B cell (primary cell): ENCODE results near the gene ADGRV1. TPM values are rescaled to one million over a fixed set of nuclear protein-coding genes. Genes with fewer than 3 reads are reported as not detected.

Experiments
- ATAC-seq: fragments of 200-7000 bp; cut with Tn5 transposase; one replicate; pipeline ENCODE4 v1.10.0; 2021; ENCODE audit warnings: low read depth, mild to moderate bottlenecking, moderate number of reproducible peaks, moderate library complexity
- CTCF ChIA-PET: fragments of 350-600 bp; sonication (Branson Sonifier 250); formaldehyde crosslinking; loops from one replicate; lab custom pipeline; 2021; ENCODE audit warnings: antibody characterized with exemption, inconsistent platforms; lab: Charles Lee
- POLR2A ChIA-PET: fragments of 350-600 bp; sonication (Branson Sonifier 250); formaldehyde crosslinking; loops from one replicate; lab custom pipeline; 2021; ENCODE audit warnings: antibody characterized with exemption; lab: Charles Lee
- DNase-seq: peaks from one replicate; pipeline ENCODE4 v3.0.0; 2013
- H2AFZ ChIP-seq: 2 replicates; pipeline ENCODE4 v1.6.1; 2012; ENCODE audit warnings: mild to moderate bottlenecking, low read depth, low read length; ENCODE audit not compliant: insufficient read depth, poor library complexity, severe bottlenecking
- H3K27ac ChIP-seq, 2 donors: 1 replicate in 1 of 2; 2 replicates in 1 of 2; pipeline ENCODE4 v1.5.1; 2012 to 2013; ENCODE audit warnings: low read length in 2 of 2, mild to moderate bottlenecking in 2 of 2, moderate library complexity in 1 of 2
- H3K27me3 ChIP-seq, 4 experiments: fragments of 200-600 bp in 1 of 4; sonication (generic) in 1 of 4; replicated peaks in 1 of 4; 1 replicate in 2 of 4; 2 replicates in 2 of 4; pipeline versions ENCODE4 v1.6.1 to v1.7.0; 2013 to 2016; ENCODE audit warnings: low read length in 3 of 4, mild to moderate bottlenecking in 2 of 4, mixed read lengths in 1 of 4, moderate library complexity in 1 of 4; ENCODE audit not compliant: insufficient read depth in 4 of 4, control insufficient read depth in 3 of 4; ENCODE audit errors: control extremely low read depth in 1 of 4
- H3K36me3 ChIP-seq, 2 experiments: replicated peaks in 1 of 2; 1 replicate in 1 of 2; 2 replicates in 1 of 2; pipeline versions ENCODE4 v1.6.1 to v1.7.1; 2013; ENCODE audit warnings: low read length in 1 of 2; ENCODE audit not compliant: insufficient read depth in 2 of 2, control insufficient read depth in 1 of 2; ENCODE audit errors: control extremely low read depth in 1 of 2, extremely low read depth in 1 of 2
- H3K4me1 ChIP-seq, 2 donors: fragments of 200-600 bp in 1 of 2; sonication (generic) in 1 of 2; 1 replicate in 1 of 2; 2 replicates in 1 of 2; pipeline versions ENCODE4 v1.5.1 to v1.6.1; 2013 to 2017; ENCODE audit warnings: low read length in 2 of 2; ENCODE audit not compliant: control insufficient read depth in 2 of 2, insufficient read depth in 2 of 2
- H3K4me2 ChIP-seq: replicated peaks from 2 replicates; pipeline ENCODE3; 2012; ENCODE audit warnings: mild to moderate bottlenecking, low read depth, low read length; ENCODE audit not compliant: poor library complexity, severe bottlenecking
- H3K4me3 ChIP-seq, 5 experiments: fragments of 200-600 bp in 1 of 5; sonication (generic) in 1 of 5; 1 replicate in 3 of 5; 2 replicates in 2 of 5; pipeline versions ENCODE4 v1.5.1 to v1.7.0; 2011 to 2016; ENCODE audit warnings: low read length in 4 of 5, mild to moderate bottlenecking in 4 of 5, low read depth in 2 of 5, control low read depth in 1 of 5, moderate library complexity in 1 of 5; ENCODE audit not compliant: insufficient read depth in 1 of 5; ENCODE audit errors: control extremely low read depth in 1 of 5, extremely low read depth in 1 of 5
- H3K79me2 ChIP-seq: fragments of 200-600 bp; sonication (generic); one replicate; pipeline ENCODE4 v1.6.0; 2016; ENCODE audit warnings: low read length; ENCODE audit not compliant: control insufficient read depth, insufficient read depth
- H3K9ac ChIP-seq: fragments of 200-600 bp; sonication (generic); 2 replicates; pipeline ENCODE4 v1.6.1; 2017; ENCODE audit warnings: mild to moderate bottlenecking, low read length, moderate library complexity
- H3K9me3 ChIP-seq, 3 donors: one replicate each; pipeline versions ENCODE4 v1.6.1 to v1.7.1; 2013; ENCODE audit warnings: low read length in 2 of 3; ENCODE audit not compliant: control insufficient read depth in 2 of 3, insufficient read depth in 1 of 3; ENCODE audit errors: control extremely low read depth in 1 of 3
- H4K20me1 ChIP-seq: 2 replicates; pipeline ENCODE4 v1.6.0; 2012; ENCODE audit warnings: mild to moderate bottlenecking, low read length; ENCODE audit not compliant: insufficient read depth, control insufficient read depth, poor library complexity, severe bottlenecking
- H3K27ac Mint-ChIP-seq: one replicate; pipeline ENCODE4 v1.8.0; 2021; ENCODE audit warnings: mixed read lengths
- H3K27me3 Mint-ChIP-seq: one replicate; pipeline ENCODE4 v1.8.0; 2021; ENCODE audit warnings: mixed read lengths
- H3K4me1 Mint-ChIP-seq: one replicate; pipeline ENCODE4 v1.8.0; 2021; ENCODE audit warnings: mixed read lengths
- H3K4me3 Mint-ChIP-seq: one replicate; pipeline ENCODE4 v1.8.0; 2021; ENCODE audit warnings: mixed read lengths
- H3K9me3 Mint-ChIP-seq: one replicate; pipeline ENCODE4 v1.8.0; 2022; ENCODE audit warnings: mixed read lengths; ENCODE audit not compliant: insufficient read depth
- EZH2 ChIP-seq: IDR thresholded peaks from 2 replicates; pipeline ENCODE4 v1.6.1; 2012; ENCODE audit warnings: borderline replicate concordance, low read depth, mild to moderate bottlenecking, moderate library complexity, low read length; ENCODE audit not compliant: insufficient read depth, poor library complexity, severe bottlenecking
- WGBS: methylation state at CpG from one replicate; pipeline ENCODE4 v1.1.5; 2013; ENCODE audit warnings: missing lambda C conversion rate; ENCODE audit not compliant: insufficient coverage; 5-methylcytosine and 5-hydroxymethylcytosine counted together
- intact Hi-C: fragments of 100-400 bp; cut with micrococcal nuclease; formaldehyde crosslinking; loops from one replicate; pipeline ENCODE4 v1.10.0; 2022
- polyA plus RNA-seq: library from polyadenylated mRNA; depleted of rRNA; stranded (reverse); fragments of >200 nt; gene quantifications from 2 replicates; pipeline ENCODE4 v1.2.3, GENCODE V29; 2012
- total RNA-seq, 2 donors: library from RNA; stranded (reverse); fragments of 120-200 nt in 1 of 2; gene quantifications; 1 replicate in 1 of 2; 2 replicates in 1 of 2; pipeline versions ENCODE4 v1.2.3 to v1.2.4, GENCODE V29; 2013 to 2022
- TF ChIP-seq, protein P1 (sequence below): fragments of 200-600 bp; IDR thresholded peaks from one replicate; pipeline ENCODE4 v1.8.0; 2022; ENCODE audit warnings: antibody characterized with exemption, mild to moderate bottlenecking

ADGRV1 gene
- total and polyA plus RNA-seq, 2 donors (not counting 1 experiment from before 2014, with no cell fraction given), result 0.07 TPM; not detected in 1

GRCh38 chr5:91127456-91128081, 569.0 kb downstream of the ADGRV1 start:
- Histone ChIP-seq H3K9me3 (no peaks in the 10 kb centered on the region), H3K79me2 (no peaks in the 10 kb centered on the region), H3K4me2 (no peak overlapping the region), H3K4me1 (no peaks in the 10 kb centered on the region), H3K36me3 (no peaks in the 10 kb centered on the region), H3K9ac (no peak overlapping the region), H3K27me3 (no peaks in the 10 kb centered on the region), H2AFZ (no peak overlapping the region), H3K4me3 (no peak overlapping the region), H3K27ac (no peak overlapping the region), H4K20me1 (no peaks in the 10 kb centered on the region)
- peaks cover 7% of the 10 kb centered on the region for H3K27me3 Mint-ChIP-seq
- H3K9me3 Mint-ChIP-seq, result no peaks in the 10 kb centered on the region
- ChIA-PET CTCF (interaction anchor here (0.6 kb wide), 1 partner anchor 284 kb away, joined by 3 read pairs; no protein-coding TSS in a partner anchor), POLR2A (interaction anchor here (0.6 kb wide), 1 partner anchor 195 kb away, joined by 3 read pairs; no protein-coding TSS in a partner anchor)
- DNase-seq (no peak), ATAC-seq (no peak)
- H3K4me3 Mint-ChIP-seq, result no peak overlapping the region
- intact Hi-C loops, result no loop called here
- WGBS, result no CpG with 5 or more reads among the region's 1 CpG
- no peak overlapping the region for H3K27ac Mint-ChIP-seq
- H3K4me1 Mint-ChIP-seq, result no peaks in the 10 kb centered on the region
- no peak for TF ChIP-seq EZH2
- TF ChIP-seq, protein P1, sequence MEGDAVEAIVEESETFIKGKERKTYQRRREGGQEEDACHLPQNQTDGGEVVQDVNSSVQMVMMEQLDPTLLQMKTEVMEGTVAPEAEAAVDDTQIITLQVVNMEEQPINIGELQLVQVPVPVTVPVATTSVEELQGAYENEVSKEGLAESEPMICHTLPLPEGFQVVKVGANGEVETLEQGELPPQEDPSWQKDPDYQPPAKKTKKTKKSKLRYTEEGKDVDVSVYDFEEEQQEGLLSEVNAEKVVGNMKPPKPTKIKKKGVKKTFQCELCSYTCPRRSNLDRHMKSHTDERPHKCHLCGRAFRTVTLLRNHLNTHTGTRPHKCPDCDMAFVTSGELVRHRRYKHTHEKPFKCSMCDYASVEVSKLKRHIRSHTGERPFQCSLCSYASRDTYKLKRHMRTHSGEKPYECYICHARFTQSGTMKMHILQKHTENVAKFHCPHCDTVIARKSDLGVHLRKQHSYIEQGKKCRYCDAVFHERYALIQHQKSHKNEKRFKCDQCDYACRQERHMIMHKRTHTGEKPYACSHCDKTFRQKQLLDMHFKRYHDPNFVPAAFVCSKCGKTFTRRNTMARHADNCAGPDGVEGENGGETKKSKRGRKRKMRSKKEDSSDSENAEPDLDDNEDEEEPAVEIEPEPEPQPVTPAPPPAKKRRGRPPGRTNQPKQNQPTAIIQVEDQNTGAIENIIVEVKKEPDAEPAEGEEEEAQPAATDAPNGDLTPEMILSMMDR, result no peak

DNA sequence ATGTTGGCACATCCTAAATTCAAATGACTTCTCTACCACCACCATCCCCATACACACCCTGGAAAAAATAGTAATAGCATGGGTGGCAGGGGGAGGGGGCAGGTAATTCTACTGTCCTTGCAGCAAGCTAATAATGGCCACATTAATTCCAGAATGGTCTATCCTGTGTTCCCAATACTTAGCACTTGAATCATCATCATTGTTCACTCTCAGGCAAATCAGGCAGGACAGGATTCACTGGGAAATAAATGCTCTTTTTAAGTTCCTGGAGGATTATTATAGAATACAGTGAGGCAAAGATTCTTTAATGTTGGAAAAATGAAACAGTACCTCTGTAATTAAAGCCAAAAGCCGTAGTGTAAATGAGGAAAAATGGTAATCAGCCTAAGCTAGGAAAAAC, 570.0 kb downstream of the ADGRV1 start:
- intact Hi-C loops, result no loop called here
- H3K4me1 Mint-ChIP-seq, result no peaks in the 10 kb centered on the region
- no peak for TF ChIP-seq EZH2
- TF ChIP-seq, protein P1, result no peak

More for the DNA sequence above, 570.0 kb downstream of the ADGRV1 start:
- H4K20me1 ChIP-seq, result no peaks in the 10 kb centered on the region
- no peak overlapping the region for H3K4me3 Mint-ChIP-seq
- no peak overlapping the region for H2AFZ ChIP-seq
- no peaks in the 10 kb centered on the region for H3K36me3 ChIP-seq
- no peaks in the 10 kb centered on the region for H3K9me3 ChIP-seq
- H3K27ac Mint-ChIP-seq, result no peak overlapping the region
- no peak overlapping the region for H3K4me3 ChIP-seq
- H3K4me1 ChIP-seq, result no peaks in the 10 kb centered on the region
- no peak for DNase-seq
- CTCF ChIA-PET, result no interaction called here
- no peak overlapping the region for H3K9ac ChIP-seq
- no peak overlapping the region for H3K4me2 ChIP-seq
- H3K9me3 Mint-ChIP-seq, result no peaks in the 10 kb centered on the region
- no peak overlapping the region for H3K27ac ChIP-seq
- H3K27me3 Mint-ChIP-seq, result peaks cover 7% of the 10 kb centered on the region
- POLR2A ChIA-PET, result no interaction called here
- H3K79me2 ChIP-seq, result no peaks in the 10 kb centered on the region
- ATAC-seq, result no peak
- WGBS, result no CpG with 5 or more reads among the region's 1 CpG
- no peaks in the 10 kb centered on the region for H3K27me3 ChIP-seq
